SK-N-SH (cell line): ENCODE data around the gene TMEM132D. TPM values are rescaled to one million over a fixed set of nuclear protein-coding genes. Genes with fewer than 3 reads are reported as not detected.

Experiments used
- CTCF ChIA-PET: fragments of 300-600, 350-600 bp; formaldehyde crosslinking; extraction: SDS; loops from one replicate; lab custom pipeline; 2021; lab: Yijun Ruan, JAX
- POLR2A ChIA-PET: fragments of 350-600 bp; sonication (Branson Sonifier 250); formaldehyde crosslinking; extraction: SDS; loops from one replicate; lab custom pipeline; 2020; ENCODE audit warnings: antibody characterized with exemption, inconsistent platforms; lab: Yijun Ruan, JAX
- DNase-seq: peaks from one replicate; pipeline ENCODE4 v3.0.0; 2012
- H2AFZ ChIP-seq: fragments of 200-600 bp; sonication (generic); 2 replicates; pipeline ENCODE4 v1.8.1; 2016; ENCODE audit warnings: antibody characterized with exemption, mild to moderate bottlenecking, low read depth
- H3F3A ChIP-seq: fragments of 200-600 bp; sonication (generic); replicated peaks from 2 replicates; pipeline ENCODE3; 2016; ENCODE audit warnings: antibody characterized with exemption, mild to moderate bottlenecking; ENCODE audit not compliant: insufficient read depth
- H3K27ac ChIP-seq, 2 experiments: fragments of 200-500 bp in 1 of 2; fragments of 200-600 bp in 1 of 2; sonication (Bioruptor generic) in 1 of 2; sonication (generic), shearing (Covaris generic) in 1 of 2; 2 replicates each; pipeline versions ENCODE4 v1.5.1 to v1.6.1; 2014 to 2016; ENCODE audit warnings: low read depth in 2 of 2, inconsistent platforms in 1 of 2, low read length in 1 of 2, mild to moderate bottlenecking in 1 of 2, mixed read lengths in 1 of 2
- H3K27me3 ChIP-seq: fragments of 200-600 bp; sonication (generic), shearing (Covaris generic); 2 replicates; pipeline ENCODE4 v1.6.1; 2016; ENCODE audit warnings: mixed run types; ENCODE audit not compliant: insufficient read depth
- H3K36me3 ChIP-seq, 2 experiments: fragments of 200-500 bp in 1 of 2; fragments of 200-600 bp in 1 of 2; sonication (Bioruptor generic) in 1 of 2; sonication (generic) in 1 of 2; replicated peaks in 1 of 2; 2 replicates each; pipeline versions ENCODE3 to v1.5.1; 2014 to 2016; ENCODE audit warnings: low read length in 1 of 2, mild to moderate bottlenecking in 1 of 2; ENCODE audit not compliant: insufficient read depth in 2 of 2, control insufficient read depth in 1 of 2
- H3K4me1 ChIP-seq, 2 experiments: fragments of 200-500 bp in 1 of 2; fragments of 200-600 bp in 1 of 2; sonication (Bioruptor generic) in 1 of 2; sonication (generic), shearing (Covaris generic) in 1 of 2; 2 replicates each; pipeline versions ENCODE4 v1.5.1 to v1.6.1; 2014 to 2016; ENCODE audit warnings: low read depth in 1 of 2, low read length in 1 of 2, mixed run types in 1 of 2; ENCODE audit not compliant: insufficient read depth in 2 of 2, control insufficient read depth in 1 of 2
- H3K4me2 ChIP-seq: fragments of 200-600 bp; sonication (generic), shearing (Covaris generic); 2 replicates; pipeline ENCODE4 v1.6.1; 2017; ENCODE audit warnings: mixed run types
- H3K4me3 ChIP-seq, 2 experiments: fragments of 200-500 bp in 1 of 2; fragments of 200-600 bp in 1 of 2; sonication (Bioruptor generic) in 1 of 2; sonication (generic), shearing (Covaris generic) in 1 of 2; 2 replicates each; pipeline versions ENCODE4 v1.5.1 to v1.8.1; 2014 to 2016; ENCODE audit warnings: low read depth in 2 of 2, inconsistent platforms in 1 of 2, low read length in 1 of 2, mild to moderate bottlenecking in 1 of 2, mixed read lengths in 1 of 2, moderate library complexity in 1 of 2
- H3K79me2 ChIP-seq: fragments of 200-600 bp; sonication (generic); 2 replicates; pipeline ENCODE4 v1.8.1; 2017; ENCODE audit warnings: mild to moderate bottlenecking; ENCODE audit not compliant: insufficient read depth
- H3K9ac ChIP-seq: fragments of 200-600 bp; sonication (generic); 2 replicates; pipeline ENCODE4 v1.6.1; 2017; ENCODE audit warnings: mixed run types
- H3K9me2 ChIP-seq: fragments of 200-600 bp; sonication (generic); 2 replicates; pipeline ENCODE4 v1.6.1; 2017; ENCODE audit warnings: mixed run types
- H3K9me3 ChIP-seq: fragments of 200-600 bp; sonication (generic); 2 replicates; pipeline ENCODE4 v1.6.1; 2017; ENCODE audit warnings: mixed run types, mild to moderate bottlenecking, moderate library complexity
- H4K20me1 ChIP-seq: fragments of 200-600 bp; sonication (generic); 2 replicates; pipeline ENCODE4 v1.6.1; 2017; ENCODE audit warnings: mild to moderate bottlenecking, mixed run types; ENCODE audit not compliant: insufficient read depth
- FOSL2 ChIP-seq: IDR thresholded peaks from 2 replicates; pipeline ENCODE4 v1.4.0; 2012; ENCODE audit warnings: low read depth, mild to moderate bottlenecking, moderate library complexity, borderline replicate concordance
- GATA2 ChIP-seq: sonication (generic); formaldehyde crosslinking; IDR thresholded peaks from 2 replicates; pipeline ENCODE4 v1.5.0; 2020; ENCODE audit warnings: mild to moderate bottlenecking, missing genetic modification reagents
- IRF3 ChIP-seq: fragments of 150-350 bp; IDR thresholded peaks from 2 replicates; pipeline ENCODE4 v1.6.1; 2016; ENCODE audit warnings: mild to moderate bottlenecking, low read depth, low read length
- MXI1 ChIP-seq: IDR thresholded peaks from 2 replicates; pipeline ENCODE4 v1.6.1; 2012; ENCODE audit warnings: mild to moderate bottlenecking, low read depth, low read length, improper control_type of control experiment
- PBX3 ChIP-seq: IDR thresholded peaks from 2 replicates; pipeline ENCODE4; 2012
- POLR2AphosphoS5 ChIP-seq: IDR thresholded peaks from 2 replicates; pipeline ENCODE4 v1.6.1; 2012; ENCODE audit warnings: low read depth, low read length
- RAD21 ChIP-seq: IDR thresholded peaks from 2 replicates; pipeline ENCODE4 v1.6.1; 2012; ENCODE audit warnings: mild to moderate bottlenecking, low read length
- RXRA ChIP-seq: IDR thresholded peaks from 2 replicates; pipeline ENCODE4 v1.4.0; 2012; ENCODE audit warnings: low read depth, mild to moderate bottlenecking, borderline replicate concordance
- USF2 ChIP-seq: fragments of 150-350 bp; IDR thresholded peaks from 2 replicates; pipeline ENCODE4 v1.6.1; 2017; ENCODE audit warnings: antibody characterized with exemption, low read length, low read depth, borderline replicate concordance
- WGBS: methylation state at CpG from one replicate; pipeline ENCODE4 v1.1.6; 2017; ENCODE audit warnings: low lambda C conversion rate; 5-methylcytosine and 5-hydroxymethylcytosine counted together
- polyA plus RNA-seq, 3 experiments: library from polyadenylated mRNA; depleted of rRNA; stranded (reverse); fragments of >200 nt; gene quantifications; 2 replicates each; pipeline ENCODE4 v1.2.3, GENCODE V29; 2012
- TF ChIP-seq, protein P1 (sequence below): IDR thresholded peaks from 2 replicates; pipeline ENCODE4 v1.6.1; 2012; ENCODE audit warnings: mild to moderate bottlenecking, low read depth, low read length, moderate library complexity
- TF ChIP-seq, protein P2 (sequence below): IDR thresholded peaks from 2 replicates; pipeline ENCODE4 v1.4.0; 2012; ENCODE audit warnings: low read depth

Gene TMEM132D
- polyA plus RNA-seq, 1 of the 3 experiments (the other 2 are of a cell fraction): not detected

- TF ChIP-seq IRF3 (no peak), GATA2 (CRISPR knock-in tag) (no peak), MXI1 (no peak), POLR2AphosphoS5 (no peak)
- TF ChIP-seq, protein P1, sequence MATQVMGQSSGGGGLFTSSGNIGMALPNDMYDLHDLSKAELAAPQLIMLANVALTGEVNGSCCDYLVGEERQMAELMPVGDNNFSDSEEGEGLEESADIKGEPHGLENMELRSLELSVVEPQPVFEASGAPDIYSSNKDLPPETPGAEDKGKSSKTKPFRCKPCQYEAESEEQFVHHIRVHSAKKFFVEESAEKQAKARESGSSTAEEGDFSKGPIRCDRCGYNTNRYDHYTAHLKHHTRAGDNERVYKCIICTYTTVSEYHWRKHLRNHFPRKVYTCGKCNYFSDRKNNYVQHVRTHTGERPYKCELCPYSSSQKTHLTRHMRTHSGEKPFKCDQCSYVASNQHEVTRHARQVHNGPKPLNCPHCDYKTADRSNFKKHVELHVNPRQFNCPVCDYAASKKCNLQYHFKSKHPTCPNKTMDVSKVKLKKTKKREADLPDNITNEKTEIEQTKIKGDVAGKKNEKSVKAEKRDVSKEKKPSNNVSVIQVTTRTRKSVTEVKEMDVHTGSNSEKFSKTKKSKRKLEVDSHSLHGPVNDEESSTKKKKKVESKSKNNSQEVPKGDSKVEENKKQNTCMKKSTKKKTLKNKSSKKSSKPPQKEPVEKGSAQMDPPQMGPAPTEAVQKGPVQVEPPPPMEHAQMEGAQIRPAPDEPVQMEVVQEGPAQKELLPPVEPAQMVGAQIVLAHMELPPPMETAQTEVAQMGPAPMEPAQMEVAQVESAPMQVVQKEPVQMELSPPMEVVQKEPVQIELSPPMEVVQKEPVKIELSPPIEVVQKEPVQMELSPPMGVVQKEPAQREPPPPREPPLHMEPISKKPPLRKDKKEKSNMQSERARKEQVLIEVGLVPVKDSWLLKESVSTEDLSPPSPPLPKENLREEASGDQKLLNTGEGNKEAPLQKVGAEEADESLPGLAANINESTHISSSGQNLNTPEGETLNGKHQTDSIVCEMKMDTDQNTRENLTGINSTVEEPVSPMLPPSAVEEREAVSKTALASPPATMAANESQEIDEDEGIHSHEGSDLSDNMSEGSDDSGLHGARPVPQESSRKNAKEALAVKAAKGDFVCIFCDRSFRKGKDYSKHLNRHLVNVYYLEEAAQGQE: no peak
- TF ChIP-seq, protein P2, sequence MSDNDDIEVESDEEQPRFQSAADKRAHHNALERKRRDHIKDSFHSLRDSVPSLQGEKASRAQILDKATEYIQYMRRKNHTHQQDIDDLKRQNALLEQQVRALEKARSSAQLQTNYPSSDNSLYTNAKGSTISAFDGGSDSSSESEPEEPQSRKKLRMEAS: no peak
Observed at GRCh38 chr12:129481921-129482320, 421.9 kb downstream of the TMEM132D start (continued).

DNA sequence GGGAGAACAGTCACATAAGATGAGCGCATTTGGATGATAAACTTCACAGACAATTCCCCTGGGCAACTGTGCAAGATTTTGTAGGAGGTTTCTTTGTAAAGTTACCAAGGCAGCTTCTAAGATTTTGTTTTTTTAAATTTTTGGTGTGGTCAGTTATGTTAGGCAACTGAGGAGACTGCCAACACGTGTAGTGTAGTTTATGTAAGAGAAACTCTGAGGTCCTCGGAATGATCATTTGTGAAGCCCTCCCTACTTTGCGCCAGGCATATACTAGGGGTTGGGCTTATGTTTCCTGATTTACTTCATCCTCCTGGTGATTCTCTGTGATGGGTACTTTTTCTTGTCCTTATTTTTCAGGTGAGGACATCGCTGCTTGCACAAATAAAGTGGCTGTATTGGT is 433.6 kb downstream of the TMEM132D start:
- Histone ChIP-seq H3K9me2 (no peaks in the 10 kb centered on the region), H3K4me3 (no peak overlapping the region), H3K4me1 (no peaks in the 10 kb centered on the region), H3K27me3 (no peaks in the 10 kb centered on the region), H3F3A (no peaks in the 10 kb centered on the region), H4K20me1 (no peaks in the 10 kb centered on the region), H3K9ac (no peak overlapping the region), H3K9me3 (no peaks in the 10 kb centered on the region), H3K79me2 (no peaks in the 10 kb centered on the region), H3K4me2 (no peak overlapping the region), H2AFZ (no peak overlapping the region), H3K36me3 (no peaks in the 10 kb centered on the region), H3K27ac (no peak overlapping the region)
- CTCF ChIA-PET: no interaction called here
- TF ChIP-seq PBX3 (no peak), FOSL2 (no peak), RXRA (no peak), USF2 (no peak), RAD21 (no peak)
- TF ChIP-seq, protein P2: no peak
- DNase-seq: no peak
- WGBS: 17% methylated on average over 5 of the region's 5 CpGs
- POLR2A ChIA-PET: no interaction called here
